HG03575 (cell line): ENCODE data around the gene SEH1L.
"Not testable (repeated sequence)": the region's sequence is repeated elsewhere in the genome, so short reads cannot be mapped to it uniquely, and the experiment has no call there.

Experiments used
- ATAC-seq: cut with Tn5 transposase; IDR thresholded peaks from one replicate; pipeline ENCODE4 v1.9.1; 2021; ENCODE audit not compliant: unreplicated experiment, insufficient number of reproducible peaks, low FRiP score; ENCODE audit errors: extremely low read depth

The SEH1L gene, protein sequence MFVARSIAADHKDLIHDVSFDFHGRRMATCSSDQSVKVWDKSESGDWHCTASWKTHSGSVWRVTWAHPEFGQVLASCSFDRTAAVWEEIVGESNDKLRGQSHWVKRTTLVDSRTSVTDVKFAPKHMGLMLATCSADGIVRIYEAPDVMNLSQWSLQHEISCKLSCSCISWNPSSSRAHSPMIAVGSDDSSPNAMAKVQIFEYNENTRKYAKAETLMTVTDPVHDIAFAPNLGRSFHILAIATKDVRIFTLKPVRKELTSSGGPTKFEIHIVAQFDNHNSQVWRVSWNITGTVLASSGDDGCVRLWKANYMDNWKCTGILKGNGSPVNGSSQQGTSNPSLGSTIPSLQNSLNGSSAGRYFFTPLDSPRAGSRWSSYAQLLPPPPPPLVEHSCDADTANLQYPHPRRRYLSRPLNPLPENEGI

DNA sequence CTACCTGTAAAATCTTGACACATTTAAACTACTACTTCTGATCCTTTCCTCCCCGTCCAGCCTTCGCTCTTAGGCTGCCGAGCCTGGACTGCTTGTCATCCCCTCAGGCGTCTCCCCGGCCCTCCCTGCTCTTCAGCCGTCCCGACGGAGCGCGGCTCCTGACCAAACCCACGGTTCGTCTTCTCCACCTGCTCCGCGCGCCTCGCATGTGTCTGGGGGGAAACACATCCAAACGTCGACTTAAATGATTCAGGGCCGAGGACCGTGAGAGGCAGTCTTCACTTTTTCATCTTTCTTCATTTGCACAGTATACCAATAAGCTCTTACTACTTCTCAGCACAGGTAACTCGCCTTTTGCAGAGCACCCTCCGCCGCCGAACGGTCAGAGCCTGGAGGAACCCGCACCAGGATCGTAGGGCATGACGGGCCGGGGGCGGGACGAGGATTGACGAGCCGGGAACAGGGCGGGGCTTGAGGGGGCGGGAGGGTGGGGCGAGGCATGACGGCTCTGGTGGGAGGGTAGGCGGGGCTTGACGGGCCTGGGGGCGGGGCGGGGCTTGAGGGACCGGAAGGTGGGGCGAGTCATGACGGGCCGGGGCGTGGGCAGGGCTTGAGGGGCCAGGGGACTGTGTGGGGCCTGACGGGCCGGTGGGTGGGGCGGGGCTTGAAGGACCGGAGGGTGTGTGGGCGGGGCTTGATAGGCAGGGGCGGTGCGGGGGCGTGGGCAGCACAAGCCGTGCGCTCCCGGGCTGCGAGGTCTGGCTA lies at the start of gene SEH1L:
TSS of gene SEH1L (plus strand) at position 727 of the 765 bp plus-strand sequence. CDS start 111 bp downstream, outside the sequence.
- no peak for ATAC-seq

DNA sequence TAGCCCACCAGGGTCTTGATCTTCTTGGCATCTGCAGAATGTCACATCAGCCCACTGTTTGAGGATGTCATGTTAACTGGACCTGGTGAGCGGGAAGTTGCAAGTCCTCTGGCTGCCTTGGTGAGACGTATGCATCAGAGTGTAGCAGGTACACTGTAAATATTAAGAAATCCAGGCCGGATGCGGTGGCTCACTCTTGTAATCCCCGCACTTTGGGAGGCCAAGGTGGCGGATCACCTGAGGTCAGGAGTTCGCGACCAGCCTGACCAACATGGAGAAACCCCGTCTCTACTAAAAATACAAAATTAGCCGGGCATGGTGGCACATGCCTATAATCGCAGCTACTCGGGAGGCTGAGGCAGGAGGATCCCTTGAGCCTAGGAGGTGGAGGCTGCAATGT lies 46.6 kb upstream of the SEH1L start:
- not testable (repeated sequence) for ATAC-seq

DNA sequence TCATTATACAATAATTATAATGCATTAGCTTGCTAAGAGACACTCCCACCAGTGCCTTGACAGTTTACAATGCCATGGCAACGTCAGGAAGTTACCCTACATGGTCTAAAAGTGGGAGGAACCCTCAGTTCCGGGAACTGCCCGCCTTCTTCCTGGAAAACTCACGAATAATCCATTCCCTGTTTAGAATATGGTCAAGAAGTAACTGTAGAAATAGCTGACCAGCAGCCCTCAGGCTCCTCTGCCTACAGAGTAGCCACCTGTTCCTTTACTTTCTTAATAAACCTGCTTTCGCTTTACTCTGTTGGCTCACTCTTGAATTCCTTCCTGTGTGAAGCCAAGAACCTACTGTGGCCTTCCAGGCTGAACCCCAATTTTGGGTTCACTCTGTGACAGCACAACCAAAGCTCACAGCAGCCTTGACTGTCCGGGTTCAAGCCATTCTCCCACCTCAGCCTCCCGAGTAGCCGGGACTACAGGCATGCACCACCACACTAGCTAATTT lies 43.7 kb upstream of the SEH1L start:
- ATAC-seq, result no peak

DNA sequence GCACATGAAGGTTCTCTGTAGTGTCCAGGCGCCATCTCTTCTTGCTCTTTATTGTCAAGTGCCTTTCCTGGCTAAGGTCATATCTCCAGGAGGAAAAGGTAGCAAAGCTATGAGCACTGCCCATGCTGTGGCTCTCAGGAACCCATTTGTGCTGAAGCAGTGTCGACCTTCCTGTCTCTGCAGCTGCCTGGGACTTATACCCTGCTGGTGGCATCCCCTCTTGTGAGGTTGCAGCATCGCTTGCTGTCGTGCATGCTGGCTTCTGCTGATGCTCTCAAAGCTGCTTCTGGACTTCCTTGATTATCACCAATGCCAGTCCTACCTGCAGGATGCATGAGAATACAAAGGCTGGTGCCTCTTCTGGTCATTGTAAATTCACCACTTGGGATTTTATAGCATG lies 41.7 kb upstream of the SEH1L start:
- ATAC-seq, result no peak

DNA sequence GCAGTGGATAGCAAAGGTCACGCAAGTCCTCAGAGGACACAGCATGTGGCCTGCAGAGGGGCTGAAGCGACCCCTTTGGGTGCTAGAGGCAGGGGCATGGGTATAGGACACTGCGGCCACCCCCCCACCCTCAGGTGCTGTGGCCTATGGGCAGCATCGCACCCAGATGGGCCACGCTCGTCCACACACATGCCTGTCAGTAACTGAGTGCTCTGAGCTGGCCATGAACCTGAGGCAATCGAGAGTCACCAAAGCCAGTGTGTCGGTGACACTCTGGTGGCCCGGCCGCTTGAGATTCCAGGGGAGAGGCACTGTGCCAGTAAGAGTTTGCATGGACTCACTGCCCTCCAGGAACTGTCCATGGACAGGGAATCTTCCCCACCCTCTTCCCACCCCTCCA lies 41.0 kb upstream of the SEH1L start:
- ATAC-seq, result no peak

DNA sequence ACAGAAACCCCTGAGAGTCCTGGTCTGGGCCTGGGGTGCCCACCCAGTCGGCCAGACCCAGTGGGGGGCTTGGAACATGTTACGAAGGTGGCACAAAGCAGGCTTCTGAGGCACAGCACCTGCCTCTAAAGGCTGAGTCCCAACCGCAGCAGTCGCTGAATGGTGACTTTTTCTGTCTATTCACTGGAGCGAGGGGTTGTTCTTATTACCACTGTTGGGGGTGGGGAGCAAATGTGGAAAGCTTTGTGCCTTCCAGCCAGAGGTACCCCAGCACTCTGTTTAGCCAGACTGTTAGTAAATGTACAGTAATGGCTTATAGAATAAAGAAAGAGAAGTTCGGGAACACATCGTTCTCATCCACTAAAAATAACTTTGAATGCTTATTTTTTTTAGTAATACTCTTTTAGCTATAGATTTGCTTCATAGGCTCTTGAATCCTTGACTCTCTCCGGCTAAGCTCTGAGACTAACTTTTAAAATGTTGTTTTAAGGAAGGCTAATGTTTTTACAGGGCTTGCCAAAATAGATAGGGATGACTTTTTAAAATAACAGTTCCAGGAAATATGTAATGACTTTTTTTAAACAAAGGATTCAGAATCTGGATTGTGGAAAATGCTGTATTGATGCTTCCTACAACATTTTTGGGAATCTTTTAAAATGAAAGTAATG lies 40.4 kb upstream of the SEH1L start:
- ATAC-seq, result no peak

DNA sequence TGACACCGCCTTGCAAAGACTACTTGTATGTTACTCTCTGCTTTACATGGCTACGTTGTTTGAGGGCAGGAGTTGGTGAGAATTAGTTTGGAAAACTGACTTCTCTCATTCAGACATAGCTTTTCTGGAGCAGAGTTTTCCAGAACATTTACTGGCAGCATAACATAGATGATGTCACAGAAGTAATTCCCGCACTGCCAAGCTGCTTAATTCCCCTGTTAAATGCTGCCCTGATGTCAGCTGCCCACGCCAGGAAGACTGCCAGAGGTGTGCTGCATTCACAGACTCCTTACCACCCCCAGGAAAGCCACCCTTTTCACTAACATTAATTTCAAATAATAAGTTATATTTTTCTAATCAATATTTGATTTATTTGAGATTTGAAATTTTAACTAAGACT lies 39.1 kb upstream of the SEH1L start:
- no peak for ATAC-seq

DNA sequence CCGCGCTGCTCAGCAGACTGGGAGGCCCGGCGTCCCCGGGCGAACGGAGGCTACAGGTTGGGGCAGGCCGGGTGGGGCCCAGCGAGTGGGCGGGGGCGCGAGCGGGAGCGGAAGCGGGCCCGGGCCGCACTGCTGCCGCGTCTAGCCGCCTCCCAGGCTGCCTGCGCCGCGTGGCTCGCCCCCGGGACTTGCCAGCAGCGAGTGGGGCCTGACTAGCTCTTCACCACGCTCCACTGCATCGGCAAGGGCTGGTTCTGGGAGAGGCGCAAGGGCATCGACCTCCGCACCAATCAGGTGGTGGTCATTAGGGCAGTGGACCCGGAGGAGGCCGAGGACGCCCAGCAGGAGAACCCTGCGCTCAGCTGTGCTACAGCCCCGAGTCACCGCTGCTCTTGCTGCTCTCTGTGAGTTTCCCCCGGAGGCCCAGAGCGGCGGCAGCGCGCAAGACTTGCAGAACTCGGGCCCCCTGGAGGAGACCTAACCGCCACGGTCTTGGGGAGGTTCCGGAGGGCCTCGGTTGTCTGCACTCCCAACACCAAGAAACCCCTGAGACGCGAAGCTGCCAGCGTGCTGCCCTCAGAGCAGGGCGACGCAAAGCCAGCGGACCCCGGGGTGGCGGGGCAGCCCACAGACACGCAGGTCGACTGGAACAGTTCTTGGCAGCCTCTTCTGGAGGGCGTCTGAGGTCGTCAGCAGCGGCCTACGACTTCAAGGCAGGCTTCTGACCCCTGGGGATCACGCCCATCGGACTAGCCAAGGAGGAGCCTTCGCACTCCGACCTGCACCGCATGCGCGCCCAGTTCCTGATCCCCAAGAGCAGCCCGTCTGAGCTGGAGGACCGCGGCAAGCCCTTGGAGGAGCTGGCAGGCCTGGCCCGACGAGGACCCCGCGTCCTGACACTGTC lies 36.5 kb upstream of the SEH1L start:
- ATAC-seq, result no peak

DNA sequence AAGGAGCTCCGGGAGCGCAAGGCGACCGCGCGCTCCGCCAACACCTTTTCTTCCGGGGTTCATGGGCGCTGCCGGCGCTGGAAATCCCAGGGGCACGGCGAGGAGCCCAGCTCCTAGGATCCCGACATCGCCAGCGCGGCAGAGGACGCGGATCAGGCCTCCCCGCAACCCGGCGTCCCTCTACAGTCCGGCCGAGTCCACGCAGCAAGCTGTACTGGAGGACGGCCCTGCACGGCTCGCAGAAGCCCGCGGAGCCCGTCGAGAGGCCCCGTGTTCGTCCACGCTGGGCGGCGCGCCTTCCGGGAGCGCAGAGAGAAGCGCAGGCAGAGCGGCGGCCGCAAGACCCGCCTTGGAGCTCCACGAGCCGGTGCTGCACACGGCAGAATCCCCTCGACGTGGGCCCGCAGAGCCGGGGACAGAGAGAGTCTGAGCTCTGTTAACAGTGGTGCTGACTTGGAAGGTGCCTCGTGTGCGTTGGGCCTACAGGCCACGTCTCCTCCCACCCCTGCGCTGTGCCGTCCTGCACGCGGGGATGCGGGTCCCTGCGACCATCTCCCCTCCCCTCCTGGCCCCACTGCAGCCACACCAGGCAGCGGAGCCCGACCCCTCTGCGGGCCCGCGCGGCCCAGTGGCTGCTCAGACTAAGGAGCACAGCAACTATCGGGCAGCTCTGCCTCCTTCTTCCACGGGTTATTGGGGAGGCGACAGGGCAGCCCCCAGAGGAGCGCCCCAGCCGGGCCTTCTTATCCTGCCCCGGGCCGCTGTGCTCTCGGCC lies 35.7 kb upstream of the SEH1L start:
- ATAC-seq, result no peak

DNA sequence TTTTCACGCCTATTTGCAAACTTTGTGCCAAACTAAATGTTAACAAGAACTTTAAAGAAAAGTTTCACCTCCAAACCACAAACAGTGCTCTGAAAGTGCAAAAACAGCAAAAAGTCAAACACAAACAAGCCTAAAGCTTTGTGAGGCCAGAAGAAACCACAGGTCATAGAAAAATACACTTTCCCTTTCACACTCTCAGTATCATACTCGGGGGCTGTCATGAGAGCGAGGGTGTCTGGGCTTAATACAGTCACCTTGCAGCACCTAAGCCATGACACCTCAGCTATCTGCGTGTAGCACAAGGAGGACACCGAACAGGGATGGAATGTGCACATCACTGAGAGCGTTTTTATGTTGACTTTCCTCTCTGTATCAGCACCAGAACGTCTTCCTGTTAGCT lies 26.6 kb upstream of the SEH1L start:
- ATAC-seq, result no peak

DNA sequence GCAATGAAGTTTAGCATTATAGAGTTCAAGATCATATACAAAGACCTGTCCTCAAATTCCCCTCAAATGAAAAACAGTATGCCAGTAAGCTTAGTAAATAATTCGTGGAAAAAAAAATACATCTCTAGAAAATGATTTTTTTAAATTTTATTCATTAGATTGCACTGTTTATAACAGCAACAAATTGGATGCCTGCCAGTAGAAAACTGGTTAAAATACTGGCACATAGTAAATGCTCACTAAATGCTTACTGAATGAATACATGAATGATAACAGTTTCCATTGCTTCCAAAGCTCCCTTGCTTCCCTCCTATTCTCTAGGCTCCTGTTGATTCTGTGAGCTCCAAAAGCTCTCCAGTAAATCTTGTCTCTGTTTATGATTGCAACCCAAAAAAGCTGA lies 25.5 kb upstream of the SEH1L start:
- ATAC-seq, result no peak

DNA sequence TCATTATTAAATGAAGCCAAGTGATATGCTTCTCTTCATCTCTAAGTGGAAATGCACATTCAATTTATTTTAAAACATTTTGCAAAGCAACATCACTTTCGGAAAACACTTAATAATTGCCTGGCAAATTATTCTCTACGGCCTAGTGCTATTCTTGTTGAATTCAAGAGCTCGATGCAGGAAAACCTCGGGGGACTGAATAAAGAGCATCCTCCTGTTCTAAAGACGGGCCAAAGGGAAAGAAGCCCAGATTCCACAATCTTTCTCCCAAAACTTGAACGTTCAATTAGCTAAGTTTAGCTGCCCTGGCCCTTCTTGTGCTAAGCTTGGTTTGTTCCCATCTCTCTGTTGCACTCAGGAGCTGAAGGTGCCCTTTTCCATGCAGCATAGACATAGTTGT lies 23.2 kb upstream of the SEH1L start:
- no peak for ATAC-seq

DNA sequence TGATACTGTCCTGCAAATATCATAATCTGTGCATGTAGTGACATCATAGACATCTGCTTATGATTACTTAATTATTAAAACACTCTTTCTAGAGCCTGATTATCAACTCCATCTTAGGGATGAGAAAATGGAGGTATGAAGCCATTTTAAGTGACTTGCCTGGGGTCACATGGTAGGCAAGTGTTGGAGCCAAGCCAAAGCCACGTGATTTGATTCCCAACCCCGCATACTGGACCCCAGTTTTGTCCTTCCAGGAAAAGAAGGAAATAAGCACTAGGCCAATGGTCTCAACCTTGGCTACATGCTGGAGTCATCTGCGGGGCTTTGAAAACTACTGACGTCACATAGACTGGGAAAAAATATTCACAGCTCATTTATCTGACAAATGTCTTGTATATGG lies 19.6 kb upstream of the SEH1L start:
- no peak for ATAC-seq

DNA sequence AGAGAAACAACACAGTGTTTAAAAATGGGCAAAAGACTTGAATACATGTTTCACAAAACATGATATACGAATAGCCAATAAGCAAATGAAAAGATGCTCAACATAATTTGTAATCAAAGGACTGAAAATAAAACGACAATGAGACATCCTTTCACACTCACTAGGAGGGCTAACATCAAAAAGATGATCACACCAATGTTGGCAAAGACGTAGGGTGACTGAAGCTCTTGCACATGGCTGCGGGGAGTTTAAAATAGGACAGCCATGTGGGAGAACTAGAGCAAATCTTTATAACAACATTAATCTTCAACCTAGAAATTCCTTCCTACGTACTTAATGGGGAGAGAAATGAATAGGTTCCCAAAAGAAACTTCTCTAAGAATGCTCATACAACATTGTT lies 19.2 kb upstream of the SEH1L start:
- no peak for ATAC-seq

DNA sequence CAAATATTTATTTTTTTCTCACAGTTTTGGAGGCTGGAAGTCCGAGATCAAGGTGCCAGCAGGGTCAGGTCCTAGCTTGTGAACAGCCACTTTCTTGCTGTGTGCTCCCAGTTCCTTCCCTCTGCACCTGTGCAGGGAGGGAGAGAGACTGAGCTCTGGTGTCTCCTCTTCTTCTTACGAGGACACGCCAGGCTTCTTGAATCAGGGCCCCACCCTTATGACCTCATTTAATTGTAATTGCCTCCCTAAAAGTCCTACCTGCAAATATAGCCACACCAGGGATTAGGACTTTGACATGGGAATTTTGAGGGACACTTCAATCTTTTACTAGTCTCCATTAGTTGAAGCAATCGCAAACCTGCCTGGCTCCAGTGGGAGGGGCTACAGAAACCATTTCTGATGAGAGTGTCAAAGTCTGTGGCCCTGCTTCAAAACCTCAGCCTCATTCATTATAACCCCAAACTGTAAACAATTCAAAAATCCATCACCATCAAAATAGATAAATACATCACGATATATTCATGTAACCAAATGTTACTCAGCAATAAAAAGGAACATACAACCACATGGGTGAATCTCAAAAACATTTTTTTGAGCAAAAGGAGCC lies 18.2 kb upstream of the SEH1L start:
- no peak for ATAC-seq

DNA sequence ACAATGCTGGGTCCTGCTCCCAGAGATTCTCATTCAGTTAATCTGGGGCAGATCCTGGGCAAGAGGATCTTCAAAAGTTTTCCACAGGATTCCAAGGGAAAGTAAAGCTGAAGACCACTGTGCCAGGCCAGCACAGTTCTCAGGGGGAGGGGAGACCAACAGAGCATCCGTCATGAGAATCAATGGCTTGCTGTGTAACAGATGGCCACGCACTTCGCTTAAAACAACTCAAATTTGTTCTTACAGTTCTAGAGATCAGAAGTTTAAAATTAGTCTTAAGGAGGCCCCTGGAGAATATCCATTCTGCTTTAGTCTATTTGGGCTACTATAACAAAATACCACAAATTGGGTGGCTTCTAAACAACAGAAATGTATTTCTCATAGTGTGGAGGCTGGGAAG lies 17.4 kb upstream of the SEH1L start:
- ATAC-seq, result no peak

DNA sequence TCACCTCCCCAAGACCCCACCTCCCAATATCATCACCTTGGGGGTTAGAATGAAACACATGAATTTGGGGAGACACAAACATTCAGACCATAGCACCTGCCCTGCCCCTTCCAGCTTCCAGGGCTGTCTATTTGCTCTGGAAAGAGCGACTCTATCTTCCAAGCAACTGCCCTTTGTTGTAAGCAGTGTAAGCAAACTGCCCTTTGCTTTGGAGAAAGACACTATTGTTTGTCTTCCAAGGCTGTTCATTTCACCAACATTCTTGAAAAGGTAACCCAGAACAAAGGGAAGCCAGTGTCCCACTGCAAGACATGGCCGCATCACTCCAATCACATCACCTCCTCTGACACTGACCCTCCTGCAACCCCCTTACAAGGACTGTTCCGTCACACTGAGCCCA lies 16.9 kb upstream of the SEH1L start:
- ATAC-seq, result no peak

DNA sequence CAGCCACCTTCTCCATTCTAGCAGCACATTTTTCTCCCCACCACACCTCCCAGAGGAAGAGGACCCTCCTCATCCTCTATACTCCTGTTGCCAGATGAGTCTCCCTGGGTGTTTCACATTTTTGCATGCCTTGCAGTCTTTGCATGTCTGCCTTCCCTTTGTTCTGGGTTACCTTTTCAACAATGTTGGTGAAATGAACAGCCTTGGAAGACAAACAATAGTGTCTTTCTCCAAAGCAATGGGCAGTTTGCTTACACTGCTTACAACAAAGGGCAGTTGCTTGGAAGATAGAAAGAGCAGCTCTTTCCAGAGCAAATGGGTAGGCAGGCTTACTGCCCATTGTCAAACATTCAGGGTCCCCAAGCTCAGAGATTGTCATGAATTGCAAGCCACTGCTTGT lies 14.5 kb upstream of the SEH1L start:
- no peak for ATAC-seq
